ENCODE data around the gene CHCHD3. TPM values are rescaled to one million over a fixed set of nuclear protein-coding genes. Genes with fewer than 3 reads are reported as not detected.
"Not testable (repeated sequence)": the region's sequence is repeated elsewhere in the genome, so short reads cannot be mapped to it uniquely, and the experiment has no call there.

CHCHD3 gene
- polyA plus RNA-seq, 5 donors: 50.0 to 61.4 (median 50.9) TPM

DNA sequence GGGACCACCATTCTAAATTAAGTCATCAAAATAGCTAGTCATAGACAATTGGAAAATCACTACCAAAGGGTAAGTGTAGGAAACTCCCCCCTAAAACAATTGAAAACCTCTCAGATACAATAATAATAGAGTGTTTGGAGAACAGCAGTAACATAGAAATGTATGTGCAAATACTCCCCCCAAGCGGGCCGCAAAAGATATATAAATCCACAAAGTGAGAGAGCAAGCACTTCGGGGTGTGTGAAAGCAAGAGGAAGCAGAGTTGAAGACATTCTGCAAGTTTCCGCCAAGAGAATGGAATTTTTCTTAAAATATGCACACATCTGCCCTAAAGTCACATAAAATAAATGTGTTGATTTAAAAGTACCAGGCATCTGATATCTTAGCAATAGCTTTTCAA is 33.3 kb downstream of the CHCHD3 start:
- DNase-seq: no peak

DNA sequence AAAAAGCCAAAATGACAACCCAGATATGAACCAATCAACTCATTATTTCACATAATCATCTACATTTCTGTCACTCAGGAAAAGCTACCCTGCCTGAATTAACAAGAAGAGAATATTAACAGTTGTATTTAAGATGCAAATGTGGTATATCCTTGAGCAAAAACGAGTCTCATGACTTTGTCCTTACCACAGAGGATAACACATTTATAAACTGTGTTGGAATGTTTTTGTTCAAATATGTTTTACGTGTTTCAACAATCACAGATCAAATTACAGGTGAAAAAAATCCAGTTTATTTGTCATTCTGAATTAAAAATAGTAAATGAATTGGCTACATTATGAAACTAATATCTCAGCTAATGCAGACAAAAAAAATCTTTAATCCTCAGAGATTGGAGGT is 34.6 kb downstream of the CHCHD3 start:
- DNase-seq: no peak

DNA sequence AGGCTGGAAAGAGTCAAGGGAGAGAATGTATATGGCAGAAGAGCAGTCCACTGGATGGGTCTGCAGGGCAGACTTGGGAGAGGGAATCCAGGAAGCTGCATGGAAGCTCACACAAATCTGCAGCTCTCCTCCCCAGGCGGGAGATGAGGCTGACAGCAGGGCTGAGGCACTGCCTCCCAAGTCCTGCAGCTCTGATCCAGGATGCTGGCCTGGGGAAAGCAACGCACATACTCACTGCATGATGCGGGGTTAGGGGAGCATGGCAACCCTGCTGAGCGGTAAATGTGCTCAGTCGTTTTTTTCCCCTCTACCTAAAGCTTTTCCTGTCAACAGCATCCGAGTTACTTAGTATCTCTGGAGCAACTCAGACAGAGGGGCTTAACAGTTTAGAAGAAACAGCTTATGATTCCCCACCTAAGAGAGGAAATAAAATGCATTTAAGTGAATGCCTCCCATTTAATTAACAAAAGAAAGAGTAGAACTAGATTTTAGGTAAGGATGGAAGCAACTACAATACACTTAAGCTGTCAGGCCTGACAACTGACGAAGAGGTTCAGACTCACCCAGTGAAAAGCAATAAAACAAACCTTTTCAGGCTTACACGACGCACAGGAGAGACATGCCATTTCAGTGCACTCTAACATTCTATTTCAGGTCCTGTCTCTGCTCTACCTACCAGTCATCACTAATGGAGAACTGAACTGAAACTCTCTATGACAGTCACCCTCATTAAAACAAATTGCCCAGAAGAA is 37.0 kb downstream of the CHCHD3 start:
- DNase-seq: no peak

DNA sequence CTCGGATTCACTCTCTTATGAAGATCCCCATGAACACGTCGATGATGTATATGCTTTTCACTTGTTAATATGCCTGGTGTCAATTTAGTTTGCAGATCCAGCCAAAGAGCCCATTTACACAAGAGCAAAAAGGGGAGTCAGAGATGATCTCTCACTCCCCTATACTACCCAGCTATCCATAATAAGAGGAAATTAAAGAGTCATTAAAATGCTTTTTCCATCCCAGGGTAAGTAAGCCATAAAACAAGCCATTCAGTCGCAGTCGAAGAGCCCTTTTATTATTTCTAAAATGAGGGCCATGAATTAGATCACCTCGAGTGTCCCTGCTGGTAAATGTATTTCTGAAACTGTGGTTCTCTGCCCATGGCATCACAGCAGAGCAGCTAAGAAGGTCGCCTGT is 41.2 kb downstream of the CHCHD3 start:
- no peak for DNase-seq

DNA sequence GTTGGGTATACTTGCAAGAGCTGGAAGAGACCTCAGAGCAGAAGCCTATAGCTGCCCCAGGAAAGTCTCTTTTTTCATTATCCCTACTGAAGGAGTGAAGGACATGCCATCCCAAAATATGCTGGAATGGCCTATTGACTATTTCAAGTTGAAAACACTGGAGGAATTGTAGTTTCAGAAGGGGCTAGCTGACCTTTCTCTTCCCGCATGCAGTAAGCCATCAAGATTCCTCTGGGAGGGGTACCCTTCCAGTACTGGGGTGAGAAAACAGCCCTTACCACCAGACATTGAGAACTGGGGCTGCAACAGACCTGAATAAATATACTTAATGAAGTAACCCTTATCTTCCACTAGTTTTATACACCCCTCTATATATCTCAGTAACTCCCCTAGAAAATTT is 41.7 kb downstream of the CHCHD3 start:
- no peak for DNase-seq

DNA sequence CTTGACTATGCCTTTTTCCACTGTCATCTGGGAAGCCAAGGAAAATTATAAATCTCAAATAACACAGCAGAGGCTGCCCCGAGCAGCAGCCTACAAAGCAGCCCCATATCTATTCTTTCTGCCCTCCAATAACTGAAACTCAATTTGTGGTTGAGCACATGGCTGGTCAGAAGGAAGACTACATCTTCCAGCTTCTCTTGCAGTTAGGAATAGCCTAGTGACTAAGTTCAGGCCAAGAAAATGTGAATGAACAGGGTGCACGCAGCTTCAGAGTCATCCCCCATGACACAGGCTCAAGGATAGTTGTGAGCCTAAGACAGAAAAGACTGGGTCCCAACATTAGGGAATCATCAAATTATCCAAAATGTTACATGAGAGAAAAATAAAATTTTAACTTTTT is 42.3 kb downstream of the CHCHD3 start:
- no peak for DNase-seq

DNA sequence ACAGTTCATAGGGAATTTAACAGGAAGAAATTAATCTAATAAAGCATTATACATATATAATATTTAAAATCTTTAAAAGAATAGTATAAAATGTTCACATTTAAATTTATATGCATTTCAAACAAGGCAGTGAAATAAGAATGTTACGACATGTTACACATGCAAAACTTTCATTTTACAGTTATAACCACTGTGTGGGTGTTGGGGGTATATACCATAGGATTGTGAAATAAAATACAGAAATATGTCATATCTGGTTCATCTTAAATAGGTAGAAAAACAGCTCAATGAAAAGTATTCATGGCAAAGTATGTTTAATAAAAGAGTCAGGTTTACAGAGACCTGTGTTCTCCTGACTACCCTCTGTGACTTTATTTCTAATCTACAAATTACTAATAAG is 45.6 kb downstream of the CHCHD3 start:
- no peak for DNase-seq

DNA sequence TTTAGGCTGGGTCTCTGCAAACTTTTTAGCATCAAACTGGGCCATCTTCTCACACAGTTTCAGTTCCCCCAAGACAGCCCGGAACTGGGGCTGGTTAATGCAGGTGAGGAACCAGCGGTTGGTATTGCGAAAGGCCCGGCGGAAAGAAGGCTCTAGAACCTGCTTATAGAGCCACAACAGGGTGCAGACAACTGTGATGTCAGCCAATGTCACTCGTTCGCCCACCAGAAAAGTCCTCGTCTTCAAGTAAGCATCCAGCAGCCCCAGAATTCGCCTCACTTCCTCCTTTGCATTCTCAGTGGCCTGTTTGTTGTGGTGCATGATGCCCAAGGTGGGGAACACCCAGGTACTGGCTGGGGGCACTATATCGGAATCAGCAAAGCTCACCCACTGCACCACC is 46.6 kb downstream of the CHCHD3 start:
- DNase-seq: not testable (repeated sequence)

DNA sequence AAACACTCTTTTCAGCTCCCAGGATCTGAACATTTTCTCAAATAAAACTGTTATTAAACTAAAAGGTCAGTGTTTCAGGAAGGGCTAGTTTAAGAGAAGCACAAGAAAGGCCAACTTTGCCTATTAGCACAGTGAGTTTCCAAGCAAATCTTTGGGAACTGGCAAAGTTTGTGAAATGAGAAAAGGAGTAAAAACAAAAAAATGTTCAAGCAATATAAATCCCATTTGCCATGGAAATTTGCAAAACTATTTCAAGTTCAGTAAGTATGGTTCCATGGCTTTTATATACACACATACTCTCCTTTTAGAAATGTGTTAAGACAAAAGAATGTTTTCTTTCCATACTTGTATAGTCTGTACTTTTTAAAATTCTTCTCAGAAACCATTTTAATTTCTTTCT is 51.5 kb downstream of the CHCHD3 start:
- DNase-seq: no peak

GRCh38 chr7:133029463-133029862 is 52.4 kb downstream of the CHCHD3 start:
- no peak for DNase-seq

GRCh38 chr7:133027397-133027796 is 54.5 kb downstream of the CHCHD3 start:
- no peak for DNase-seq

DNA sequence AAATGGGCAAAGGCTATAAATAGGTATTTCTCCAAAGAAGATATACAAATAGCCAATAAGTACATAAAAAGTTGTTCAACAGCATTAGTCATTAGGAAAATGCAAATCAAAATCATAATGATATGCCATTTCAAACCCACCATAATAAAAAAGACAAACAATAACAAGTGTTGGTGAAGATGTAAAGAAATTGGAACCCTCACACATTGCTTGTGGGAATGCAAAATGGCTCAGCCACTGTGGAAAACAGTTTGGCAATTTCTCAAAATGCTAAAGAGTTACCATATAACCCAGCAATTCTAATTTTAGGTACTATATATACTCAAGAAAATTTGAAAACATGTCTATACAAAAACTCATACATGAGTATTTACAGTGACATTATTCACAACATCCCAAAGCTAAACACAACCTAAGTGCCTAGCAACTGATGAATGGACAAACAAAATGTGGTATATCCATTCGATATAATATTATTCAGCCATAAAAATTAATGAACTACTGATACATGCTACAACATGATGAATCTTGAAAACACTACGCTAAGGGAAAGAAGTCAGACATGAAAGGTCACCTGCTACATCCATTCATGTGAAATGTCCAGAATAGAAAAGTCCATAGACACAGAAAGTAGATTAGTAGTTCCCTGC is 55.6 kb downstream of the CHCHD3 start:
- no peak for DNase-seq

DNA sequence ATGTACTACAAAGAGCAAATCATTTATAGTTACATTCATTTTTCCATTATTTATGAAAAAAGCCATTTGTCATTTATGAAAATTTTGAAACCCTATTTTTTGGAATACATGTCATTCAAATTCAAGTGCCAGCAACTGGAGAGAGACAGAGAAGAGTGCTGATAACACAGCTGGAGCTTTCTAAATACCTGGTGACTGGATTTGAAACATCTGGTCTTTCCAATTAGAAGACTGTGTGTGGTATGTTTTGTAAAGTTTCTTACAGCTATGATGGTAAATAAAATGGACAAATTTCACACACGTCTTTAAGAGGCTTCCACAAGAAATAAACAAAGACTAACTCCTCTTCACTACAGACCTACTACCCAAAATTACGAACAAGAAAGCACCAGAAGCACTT is 56.8 kb downstream of the CHCHD3 start:
- DNase-seq: peak; percentile 12 to 21

- peak in 1 of 2 donors; percentile 6 for DNase-seq
Observed at GRCh38 chr7:133024596-133024995, 57.3 kb downstream of the CHCHD3 start.

DNA sequence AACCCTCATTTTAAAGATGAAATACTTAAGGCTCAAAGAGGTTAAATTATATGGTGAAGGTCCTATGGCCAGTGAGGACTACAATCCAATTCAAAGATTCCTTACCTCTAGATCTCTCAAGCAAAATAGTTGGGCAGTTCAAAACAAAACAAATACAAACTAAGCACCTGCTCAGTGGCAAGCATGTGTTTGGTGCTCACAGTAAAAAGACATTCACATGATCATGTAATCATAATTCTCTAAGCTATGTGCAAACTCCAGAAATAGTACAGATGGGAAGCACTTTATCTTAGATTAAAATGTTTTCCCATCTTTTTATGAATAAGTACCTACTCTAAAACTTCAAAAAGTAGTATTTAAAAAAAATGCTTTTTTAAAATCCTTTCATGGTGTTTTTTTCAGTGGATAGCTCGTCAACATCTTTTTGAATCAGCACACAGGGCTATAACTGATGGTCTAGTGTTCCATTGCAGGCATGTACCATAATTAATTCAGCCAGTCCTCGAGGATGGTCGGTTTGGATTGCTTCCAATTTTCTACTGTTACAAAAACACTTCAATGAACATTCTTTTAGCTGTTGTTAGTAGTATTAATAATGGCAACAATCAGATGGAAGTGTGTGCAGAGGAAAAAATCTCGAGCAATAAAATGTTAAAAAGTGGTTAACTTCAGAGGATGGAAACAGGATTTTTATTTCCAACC is 58.4 kb downstream of the CHCHD3 start:
- no peak for DNase-seq

DNA sequence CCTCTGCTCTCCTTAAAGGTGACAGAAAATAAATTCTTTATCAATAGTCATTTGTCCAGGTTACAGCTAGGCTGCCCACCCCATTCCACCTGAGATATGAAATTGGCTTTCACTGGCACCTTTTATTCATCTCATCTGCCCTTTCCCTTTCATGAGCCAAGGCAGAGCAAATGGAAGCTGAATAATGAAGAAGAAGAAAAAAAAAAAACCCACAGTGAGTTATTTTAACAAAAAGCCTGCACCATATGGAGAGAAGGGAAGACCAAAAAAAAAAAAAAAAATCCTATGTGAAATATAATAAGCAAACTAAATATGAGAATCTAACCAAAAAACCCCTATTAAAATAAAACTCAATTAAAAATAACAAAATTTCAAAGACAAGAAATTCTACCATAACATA is 59.2 kb downstream of the CHCHD3 start:
- no peak for DNase-seq

- DNase-seq: no peak
Observed at GRCh38 chr7:133021196-133021595, 60.7 kb downstream of the CHCHD3 start.

GRCh38 chr7:133020496-133020895 is 61.4 kb downstream of the CHCHD3 start:
- DNase-seq: no peak

GRCh38 chr7:133019590-133019989 is 62.3 kb downstream of the CHCHD3 start:
- DNase-seq: no peak

DNA sequence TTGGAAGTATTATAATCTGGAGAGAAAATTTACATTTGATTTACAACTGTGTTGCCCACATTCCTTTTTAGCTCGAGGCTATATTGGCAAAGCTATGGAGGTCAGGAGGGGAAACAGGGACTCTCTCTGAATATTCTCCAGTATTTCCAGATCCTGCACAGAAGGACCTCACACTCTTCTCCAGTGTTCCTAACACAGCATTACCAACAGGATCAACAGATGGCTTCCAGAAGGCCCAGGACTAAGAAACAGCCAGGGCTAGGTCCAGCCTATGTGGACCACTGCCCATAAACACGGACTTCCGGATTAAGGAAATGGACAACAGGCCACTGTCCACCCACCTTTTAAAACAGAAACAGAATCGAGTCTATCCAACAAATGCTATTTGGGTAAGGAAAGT is 65.3 kb downstream of the CHCHD3 start:
- no peak for DNase-seq

- no peak for DNase-seq
Observed at GRCh38 chr7:133015888-133016287, 66.0 kb downstream of the CHCHD3 start.

- no peak for DNase-seq
Observed at GRCh38 chr7:133011746-133012145, 70.1 kb downstream of the CHCHD3 start.

Data from right lung (tissue), 5 donors.